Transverse colon (tissue), 4 donors: ENCODE measurements around the gene MATN1. TPM values are rescaled to one million over a fixed set of nuclear protein-coding genes. Genes with fewer than 3 reads are reported as not detected.
"Not testable (repeated sequence)": the region's sequence is repeated elsewhere in the genome, so short reads cannot be mapped to it uniquely, and the experiment has no call there.

Experiments used
- DNase-seq: peaks from one replicate; pipeline ENCODE4 v3.0.0-alpha.2; 2019
- H3K27ac ChIP-seq, 4 donors: fragments of 200-600 bp; sonication (generic); 2 replicates each; pipeline ENCODE4 v1.5.1; 2016 to 2018; ENCODE audit warnings: inconsistent platforms in 4 of 4
- H3K27me3 ChIP-seq: fragments of 200-600 bp; sonication (generic); 2 replicates; pipeline ENCODE4 v1.5.1; 2017; ENCODE audit warnings: inconsistent platforms
- H3K36me3 ChIP-seq, 4 donors: fragments of 200-600 bp; sonication (generic); 2 replicates each; pipeline ENCODE4 v1.5.1; 2017 to 2019; ENCODE audit warnings: inconsistent platforms in 4 of 4
- H3K4me1 ChIP-seq, 4 donors: fragments of 200-600 bp; sonication (generic); 2 replicates each; pipeline ENCODE4 v1.5.1; 2017 to 2020; ENCODE audit warnings: inconsistent platforms in 4 of 4
- H3K4me3 ChIP-seq, 4 donors: fragments of 200-600 bp; sonication (generic); 1 replicate in 1 of 4; 2 replicates in 3 of 4; pipeline versions ENCODE4 v1.5.1 to v1.6.1; 2017 to 2019; ENCODE audit warnings: inconsistent platforms in 4 of 4
- H3K9me3 ChIP-seq, 2 donors: fragments of 200-600 bp; sonication (generic); 2 replicates each; pipeline ENCODE4 v1.5.1; 2017 to 2019; ENCODE audit warnings: inconsistent platforms in 2 of 2
- EP300 ChIP-seq: sonication (generic); formaldehyde crosslinking; IDR thresholded peaks from one replicate; pipeline ENCODE4 v1.6.1; 2017; ENCODE audit warnings: antibody characterized with exemption, low read depth
- POLR2A ChIP-seq: fragments of 450-650 bp; IDR thresholded peaks from one replicate; pipeline ENCODE4 v1.6.1; 2016; ENCODE audit warnings: antibody characterized with exemption, mild to moderate bottlenecking, moderate library complexity
- POLR2AphosphoS5 ChIP-seq, 3 donors: sonication (generic); formaldehyde crosslinking; IDR thresholded peaks; one replicate each; pipeline ENCODE4 v1.6.1; 2016; ENCODE audit warnings: antibody characterized with exemption in 3 of 3
- WGBS, 2 donors: methylation state at CpG; one replicate each; pipeline ENCODE4 v1.1.5; 2018; ENCODE audit warnings: low coverage in 1 of 2; 5-methylcytosine and 5-hydroxymethylcytosine counted together
- in situ Hi-C, 4 donors: fragments of 200-750 bp; cut with MboI; loops; one replicate each; pipeline versions ENCODE4 v1.15.0 to v1.15.1; 2017; ENCODE audit warnings: low sequenced_read_pairs in 3 of 4, low pct_ligation_motif_present in 1 of 4, low pct_unique_long_range_greater_than_20kb in 1 of 4
- intact Hi-C: fragments of 100-400 bp; cut with DNase I; formaldehyde crosslinking; loops from one replicate; pipeline ENCODE4 v1.15.1; 2023; ENCODE audit warnings: low total_unique reads
- total RNA-seq, 4 donors: library from RNA; depleted of rRNA; stranded (reverse); fragments of >200 nt; gene quantifications; one replicate each; pipeline ENCODE4 v1.1.0, GENCODE V29; 2016
- TF ChIP-seq, protein P1 (sequence below), 5 experiments: fragments of 200-600 bp in 3 of 5; fragments of 450-650 bp in 2 of 5; sonication (generic) in 3 of 5; IDR thresholded peaks; 1 replicate in 2 of 5; 2 replicates in 3 of 5; pipeline ENCODE4 v1.5.1; 2016 to 2017; ENCODE audit warnings: antibody characterized with exemption in 5 of 5, inconsistent platforms in 3 of 5, mild to moderate bottlenecking in 2 of 5, moderate library complexity in 1 of 5

Gene MATN1
- total RNA-seq, 4 donors from 2014 or later, result not detected

DNA sequence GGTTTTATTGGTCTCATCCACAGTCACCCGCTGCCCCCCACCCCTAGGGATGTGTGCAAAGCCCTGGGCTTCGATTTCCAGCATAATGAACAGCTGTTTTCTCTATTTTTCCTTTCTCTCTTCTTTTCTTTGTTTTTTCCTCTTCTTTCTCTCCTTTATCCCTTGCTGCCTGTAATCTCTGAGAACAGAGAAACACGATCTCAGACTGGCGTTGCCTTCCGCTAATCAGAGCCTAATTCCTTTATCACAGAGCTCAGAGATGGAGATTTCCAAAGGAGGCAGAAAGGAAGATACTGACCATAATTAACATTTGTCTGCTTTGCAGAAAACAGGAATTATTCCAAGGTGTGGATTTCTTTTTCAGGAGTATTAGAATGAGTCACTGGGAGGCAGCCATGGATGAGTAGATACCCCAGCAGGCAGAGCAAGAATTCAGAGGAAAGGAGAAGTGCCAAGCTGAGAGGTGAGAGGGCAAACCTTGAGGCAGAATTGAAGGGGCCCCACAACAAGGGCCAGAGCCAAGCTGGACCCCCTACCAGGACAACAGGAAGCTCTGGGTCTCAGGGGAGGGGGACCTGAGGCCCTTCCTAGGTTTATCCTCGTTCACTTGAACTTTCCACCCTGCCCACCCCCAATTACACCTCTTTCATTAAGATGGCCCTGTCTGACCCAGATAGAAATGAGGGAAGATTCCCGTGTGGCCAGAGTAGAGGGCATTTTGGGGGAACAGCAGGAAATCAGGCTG lies 33.3 kb downstream of the MATN1 start:
- 50 to 52% methylated on average over 6 to 7 of the region's 7 CpGs for WGBS, 2 donors
- TF ChIP-seq POLR2A (no peak), EP300 (no peak)
- intact Hi-C loops, result no loop called here
- H3K4me1 ChIP-seq, result peaks cover under 1 to 12% (median 3%) of the 10 kb centered on the region in 4 donors
- in situ Hi-C loops, result loop anchor here in 1 of 4 donors (25.0 kb wide), 1 partner anchor 1453 kb away; the partner anchor contains the start of genes MECR and PTPRU
- H3K36me3 ChIP-seq, result no peaks in the 10 kb centered on the region
- H3K27ac ChIP-seq, result no peak overlapping the region
- no peak for DNase-seq
- H3K27me3 ChIP-seq, result peaks cover 18% of the 10 kb centered on the region
- H3K9me3 ChIP-seq, result no peaks in the 10 kb centered on the region
- no peak overlapping the region for H3K4me3 ChIP-seq

DNA sequence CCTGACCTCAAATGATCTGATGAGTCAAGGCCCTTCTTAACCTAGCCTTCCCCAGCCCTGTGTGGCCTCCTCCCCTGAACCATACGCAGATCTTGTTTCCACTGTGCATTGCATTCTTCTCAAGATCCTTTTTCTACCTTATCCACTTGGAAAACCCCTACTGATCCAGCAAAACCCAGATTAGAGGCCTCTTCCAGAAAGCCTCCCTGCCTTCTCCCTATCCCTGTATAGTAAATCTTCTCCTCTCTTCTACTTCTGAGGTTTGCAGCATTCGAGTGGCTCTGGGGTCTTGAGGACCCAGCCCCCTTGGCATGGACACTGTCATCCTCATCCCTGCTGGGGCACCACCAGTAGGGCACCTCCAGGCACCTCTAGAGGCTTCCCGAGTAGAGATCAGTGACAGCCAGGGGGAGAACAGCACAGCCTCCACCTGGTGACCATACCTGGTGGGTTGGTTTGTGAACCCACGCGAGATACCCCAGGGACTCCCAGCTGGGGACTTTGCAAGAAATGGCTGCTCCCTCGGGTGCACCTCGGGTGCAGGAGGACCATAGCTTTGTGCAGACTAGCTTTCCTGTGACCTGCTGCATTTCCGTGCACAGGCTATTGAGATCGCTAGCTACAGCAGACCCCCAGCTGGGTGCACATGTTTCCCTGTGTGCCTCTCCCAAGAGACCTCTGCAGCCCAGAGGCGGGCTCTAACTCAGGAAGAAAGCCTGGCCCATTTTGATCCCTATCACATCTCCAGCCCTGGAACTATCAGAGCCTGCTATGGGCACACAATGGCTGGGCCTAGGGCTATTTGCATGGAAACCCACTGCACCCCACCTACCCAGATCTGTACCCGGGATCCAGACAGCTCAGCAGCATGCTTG lies 34.2 kb downstream of the MATN1 start:
- H3K4me1 ChIP-seq, result peaks cover 4 to 8% (median 7%) of the 10 kb centered on the region in 4 donors
- H3K9me3 ChIP-seq, result no peaks in the 10 kb centered on the region
- no peak for DNase-seq
- TF ChIP-seq, protein P1, sequence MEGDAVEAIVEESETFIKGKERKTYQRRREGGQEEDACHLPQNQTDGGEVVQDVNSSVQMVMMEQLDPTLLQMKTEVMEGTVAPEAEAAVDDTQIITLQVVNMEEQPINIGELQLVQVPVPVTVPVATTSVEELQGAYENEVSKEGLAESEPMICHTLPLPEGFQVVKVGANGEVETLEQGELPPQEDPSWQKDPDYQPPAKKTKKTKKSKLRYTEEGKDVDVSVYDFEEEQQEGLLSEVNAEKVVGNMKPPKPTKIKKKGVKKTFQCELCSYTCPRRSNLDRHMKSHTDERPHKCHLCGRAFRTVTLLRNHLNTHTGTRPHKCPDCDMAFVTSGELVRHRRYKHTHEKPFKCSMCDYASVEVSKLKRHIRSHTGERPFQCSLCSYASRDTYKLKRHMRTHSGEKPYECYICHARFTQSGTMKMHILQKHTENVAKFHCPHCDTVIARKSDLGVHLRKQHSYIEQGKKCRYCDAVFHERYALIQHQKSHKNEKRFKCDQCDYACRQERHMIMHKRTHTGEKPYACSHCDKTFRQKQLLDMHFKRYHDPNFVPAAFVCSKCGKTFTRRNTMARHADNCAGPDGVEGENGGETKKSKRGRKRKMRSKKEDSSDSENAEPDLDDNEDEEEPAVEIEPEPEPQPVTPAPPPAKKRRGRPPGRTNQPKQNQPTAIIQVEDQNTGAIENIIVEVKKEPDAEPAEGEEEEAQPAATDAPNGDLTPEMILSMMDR (IDR thresholded peaks at IDR 0.05), result no peak
- TF ChIP-seq POLR2A (no peak), EP300 (no peak), POLR2AphosphoS5 (IDR thresholded peaks at IDR 0.05) (no peak)
- WGBS, 2 donors, result 78 to 100% methylated on average over 1 to 11 of the region's 11 CpGs
- in situ Hi-C loops, result loop anchor here in 1 of 4 donors (25.0 kb wide), 1 partner anchor 1452 kb away; the partner anchor contains the start of genes MECR and PTPRU
- H3K27ac ChIP-seq, result no peak overlapping the region
- H3K27me3 ChIP-seq, result peaks cover 27% of the 10 kb centered on the region
- H3K36me3 ChIP-seq, result no peaks in the 10 kb centered on the region
- H3K4me3 ChIP-seq, result no peak overlapping the region
- intact Hi-C loops, result no loop called here

DNA sequence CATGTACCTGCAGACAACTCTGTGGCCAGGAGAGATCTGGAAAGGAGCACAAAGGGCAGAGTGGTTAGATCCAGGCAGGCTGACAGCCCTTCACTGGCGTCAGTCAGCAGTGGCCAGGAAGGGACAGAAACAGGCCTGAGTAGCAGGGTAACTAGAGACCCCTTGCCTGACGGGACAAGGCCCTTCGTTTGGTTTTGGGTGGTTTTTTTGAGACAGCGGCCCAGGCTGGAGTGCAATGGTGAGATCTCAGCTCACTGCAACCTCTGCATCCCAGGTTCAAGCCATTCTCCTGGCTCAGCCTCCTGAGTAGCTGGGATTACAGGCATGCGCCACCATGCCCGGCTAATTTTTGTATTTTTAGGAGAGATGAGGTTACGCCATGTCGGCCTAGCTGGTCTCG lies 34.9 kb downstream of the MATN1 start:
- H3K36me3 ChIP-seq, DNase-seq, H3K27ac ChIP-seq, H3K4me1 ChIP-seq, intact Hi-C loops, H3K9me3 ChIP-seq, H3K4me3 ChIP-seq: not testable (repeated sequence)
- peaks cover 33% of the 10 kb centered on the region for H3K27me3 ChIP-seq
- in situ Hi-C loops, result loop anchor here in 1 of 4 donors (25.0 kb wide), 1 partner anchor 1451 kb away; the partner anchor contains the start of genes MECR and PTPRU
- WGBS, 2 donors, result 76 to 100% methylated on average over 1 to 9 of the region's 9 CpGs

DNA sequence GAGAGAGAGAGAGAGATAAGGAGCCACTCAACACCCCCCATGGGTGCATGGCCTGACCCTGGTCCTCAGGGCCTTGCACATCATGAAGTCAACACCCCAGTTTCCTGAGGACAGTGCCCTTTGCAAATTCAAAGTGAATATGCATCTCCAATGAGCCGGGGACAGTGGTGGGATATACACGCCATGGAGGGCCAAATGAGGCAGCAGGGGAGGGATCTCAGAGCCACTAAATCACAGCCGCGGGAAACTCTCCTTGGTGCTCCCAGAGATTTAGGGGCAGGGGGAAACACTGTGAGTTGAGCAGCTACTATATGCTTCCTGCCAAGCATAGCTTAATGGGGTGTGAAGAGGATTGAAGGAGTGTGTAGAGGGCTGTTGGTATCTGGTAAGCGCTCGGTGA lies 35.5 kb downstream of the MATN1 start:
- no peak overlapping the region for H3K27ac ChIP-seq
- TF ChIP-seq EP300, result no peak
- TF ChIP-seq, protein P1 (IDR thresholded peaks at IDR 0.05), result no peak
- no peaks in the 10 kb centered on the region for H3K9me3 ChIP-seq
- 85% methylated on average over 6 of the region's 6 CpGs; no CpG with 5 or more reads in 1 of the 2 donors for WGBS, 2 donors
- no peaks in the 10 kb centered on the region for H3K36me3 ChIP-seq
- in situ Hi-C loops (loop anchor here in 1 of 4 donors (25.0 kb wide), 1 partner anchor 1451 kb away; the partner anchor contains the start of genes MECR and PTPRU), intact Hi-C loops (no loop called here)
- DNase-seq, result no peak
- peaks cover 38% of the 10 kb centered on the region for H3K27me3 ChIP-seq
- H3K4me3 ChIP-seq, result no peak overlapping the region
- H3K4me1 ChIP-seq, result peaks cover 4 to 8% (median 6%) of the 10 kb centered on the region in 4 donors
